Measurements from ENCODE around the gene IMPACT. TPM values are rescaled to one million over a fixed set of nuclear protein-coding genes. Genes with fewer than 3 reads are reported as not detected.

The IMPACT gene
- total and polyA plus RNA-seq, 2 experiments from 2014 or later, result 15.3 to 27.6 TPM

DNA sequence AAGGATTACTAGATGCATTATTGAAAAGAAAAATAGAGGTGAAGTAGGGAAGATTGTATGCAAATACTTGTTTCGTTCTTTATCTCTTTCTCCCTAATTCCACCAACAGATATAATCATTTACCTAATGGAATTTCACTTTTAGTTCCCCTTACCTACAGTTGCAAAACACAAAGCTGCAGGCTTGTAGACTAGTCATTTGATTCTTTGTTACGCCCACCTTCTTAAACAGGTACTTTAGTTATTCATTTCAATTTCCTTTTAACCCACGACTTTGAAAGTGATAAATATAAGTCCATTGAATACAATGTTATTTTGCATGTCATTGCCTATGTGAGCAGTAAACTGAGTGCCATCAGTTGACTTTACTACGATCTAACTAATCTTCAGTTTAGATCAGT, 30.1 kb downstream of the IMPACT start:
- Histone ChIP-seq H3K27ac (no peak overlapping the region), H3K36me3 (no peaks in the 10 kb centered on the region), H3K4me3 (no peak overlapping the region), H3K4me1 (ENCODE audit: low read depth) (no peaks in the 10 kb centered on the region), H3K27me3 (no peaks in the 10 kb centered on the region), H3K9me3 (ENCODE audit: low read depth) (no peaks in the 10 kb centered on the region)
- TF ChIP-seq CTCF (IDR thresholded peaks at IDR 0.05; ENCODE audit: low read depth, low read length), result no peak
- DNase-seq (ENCODE audit: low read depth in 1 of 2, low spot score in 1 of 2), result no peak

DNA sequence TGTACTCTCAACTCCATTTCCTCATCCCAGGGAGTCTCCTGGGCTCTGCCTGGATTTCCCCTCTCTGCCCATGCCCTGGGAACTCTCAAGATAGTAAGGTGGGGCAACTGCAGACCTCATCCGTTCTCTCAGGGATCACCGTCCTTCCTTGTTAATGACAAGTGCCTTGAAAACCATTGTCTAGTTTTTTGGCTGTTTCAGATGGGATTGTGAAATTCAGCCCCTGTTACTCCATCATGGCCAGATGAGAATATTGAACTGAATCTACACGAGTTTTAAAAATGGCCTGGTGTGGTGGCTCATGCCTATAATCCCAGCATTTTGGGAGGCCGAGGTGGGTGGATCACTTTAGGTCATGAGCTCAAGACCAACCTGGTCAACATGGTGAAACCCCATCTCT, 33.3 kb downstream of the IMPACT start:
- no peaks in the 10 kb centered on the region for H3K9me3 ChIP-seq (ENCODE audit: low read depth)
- H3K36me3 ChIP-seq, result no peaks in the 10 kb centered on the region
- no peak overlapping the region for H3K4me3 ChIP-seq
- H3K27ac ChIP-seq, result no peak overlapping the region
- H3K4me1 ChIP-seq (ENCODE audit: low read depth), result no peaks in the 10 kb centered on the region
- DNase-seq (ENCODE audit: low read depth in 1 of 2, low spot score in 1 of 2), result no peak
- no peaks in the 10 kb centered on the region for H3K27me3 ChIP-seq
- TF ChIP-seq CTCF (IDR thresholded peaks at IDR 0.05; ENCODE audit: low read depth, low read length), result no peak

DNA sequence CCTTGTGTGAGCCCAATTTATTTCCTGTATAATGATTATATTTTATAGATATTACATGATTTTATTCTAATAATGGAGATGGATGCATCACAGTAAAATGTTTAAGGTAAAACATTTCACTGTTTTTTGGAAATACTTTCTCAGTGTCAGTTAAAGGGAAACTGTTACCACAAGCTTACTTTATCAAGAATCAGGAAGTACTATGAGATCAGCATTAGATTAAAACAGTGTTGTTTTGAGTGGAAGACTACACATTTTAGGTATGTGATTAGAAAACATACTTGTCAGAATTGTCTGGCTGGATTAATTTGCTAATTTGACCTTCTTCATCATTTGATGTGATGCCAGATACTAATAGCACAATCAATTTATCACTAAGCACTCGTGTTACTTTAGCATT, 33.9 kb downstream of the IMPACT start, which contains the start of gene HRH4:
Gene HRH4 (plus strand): TSS at position 250 of the 400 bp plus-strand sequence. CDS start 92 bp downstream, at position 342.
- no peak within 1 kb of the TSS for H3K4me3 ChIP-seq
- no peaks in the 10 kb centered on the region for H3K36me3 ChIP-seq
- no peaks in the 10 kb centered on the region for H3K27me3 ChIP-seq
- H3K9me3 ChIP-seq (ENCODE audit: low read depth), result no peaks in the 10 kb centered on the region
- H3K27ac ChIP-seq, result no peak within 1 kb of the TSS
- TF ChIP-seq CTCF (IDR thresholded peaks at IDR 0.05; ENCODE audit: low read depth, low read length), result no peak
- no peaks in the 10 kb centered on the region for H3K4me1 ChIP-seq (ENCODE audit: low read depth)
- DNase-seq (ENCODE audit: low read depth in 1 of 2, low spot score in 1 of 2), result no peak

- Histone ChIP-seq H3K36me3 (no peaks in the 10 kb centered on the region), H3K4me1 (ENCODE audit: low read depth) (no peaks in the 10 kb centered on the region), H3K27me3 (no peaks in the 10 kb centered on the region), H3K27ac (no peak overlapping the region), H3K9me3 (ENCODE audit: low read depth) (no peaks in the 10 kb centered on the region), H3K4me3 (no peak overlapping the region)
- no peak for DNase-seq (ENCODE audit: low read depth in 1 of 2, low spot score in 1 of 2)
- TF ChIP-seq CTCF (IDR thresholded peaks at IDR 0.05; ENCODE audit: low read depth, low read length), result no peak
These were observed 35.5 kb downstream of the IMPACT start for GRCh38 chr18:24461996-24462395.

DNA sequence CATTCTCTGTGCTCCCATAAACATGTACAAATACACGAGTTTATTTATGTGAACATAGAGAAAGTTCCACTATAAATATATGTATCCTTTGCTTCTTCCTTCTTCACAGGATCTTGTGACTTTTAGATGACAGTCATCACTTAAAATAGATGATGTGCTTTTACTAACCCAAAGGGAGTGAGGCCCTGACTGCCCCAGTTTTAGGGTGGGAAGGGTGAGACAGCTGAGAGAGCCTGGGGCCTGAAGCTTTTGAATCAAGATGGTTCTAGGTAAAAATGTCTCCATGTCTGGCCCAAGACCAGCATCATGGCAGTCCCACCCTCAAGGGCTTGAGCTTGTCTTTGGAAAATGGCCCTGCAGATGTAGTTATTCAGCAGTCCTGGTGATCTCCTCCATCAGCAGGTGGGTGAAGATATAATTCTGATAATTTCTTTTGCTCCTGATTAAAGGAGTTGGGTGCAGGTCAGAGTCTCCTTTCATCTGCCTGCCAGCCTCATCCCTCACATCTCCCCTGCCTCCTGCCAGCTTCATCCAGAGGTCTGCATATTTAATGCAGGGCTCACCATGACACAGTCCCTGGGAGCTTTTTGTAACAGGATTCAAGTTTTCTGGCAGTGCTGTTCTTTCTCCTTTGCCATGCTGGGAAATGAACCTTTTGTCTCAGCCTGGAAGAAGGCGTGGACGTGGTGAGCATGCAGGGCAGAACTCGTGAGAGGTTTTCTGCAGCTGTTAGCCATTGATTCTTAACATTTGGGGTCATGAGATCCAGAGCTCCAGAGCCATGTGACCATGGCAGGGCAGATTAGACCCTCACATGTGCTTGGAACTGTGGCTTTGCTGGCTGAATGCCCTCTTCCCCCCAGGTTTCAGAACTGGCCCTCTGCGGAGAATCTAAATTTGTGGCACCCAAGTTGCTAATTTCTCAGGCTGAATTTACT, 36.6 kb downstream of the IMPACT start:
- Histone ChIP-seq H3K4me3 (no peak overlapping the region), H3K4me1 (ENCODE audit: low read depth) (no peaks in the 10 kb centered on the region), H3K27ac (no peak overlapping the region), H3K27me3 (no peaks in the 10 kb centered on the region), H3K36me3 (no peaks in the 10 kb centered on the region), H3K9me3 (ENCODE audit: low read depth) (no peaks in the 10 kb centered on the region)
- TF ChIP-seq CTCF (IDR thresholded peaks at IDR 0.05; ENCODE audit: low read depth, low read length), result no peak
- no peak for DNase-seq (ENCODE audit: low read depth in 1 of 2, low spot score in 1 of 2)
